C1 segment of cervical spinal cord (tissue), 14 donors: ENCODE results near the gene GNG11.

Source experiments
- DNase-seq, 14 donors: peaks; one replicate each; lab custom pipeline; 2025; lab: John Stamatoyannopoulos, UW

Gene GNG11

GRCh38 chr7:93921607-93922566 lies at the start of gene GNG11:
Gene GNG11 (plus strand): TSS chr7:93921735. CDS start chr7:93922138, 403 bp downstream.
- DNase-seq, result peak in 10 of 14 donors; percentile 1 to 73 (median 41)

- no peak for DNase-seq
Observed at GRCh38 chr7:93873998-93874574, 47.4 kb upstream of the GNG11 start.

- no peak for DNase-seq
Observed at GRCh38 chr7:93877742-93878141, 43.8 kb upstream of the GNG11 start.

- DNase-seq, result no peak
Observed at GRCh38 chr7:93879356-93879755, 42.2 kb upstream of the GNG11 start.

- DNase-seq, result no peak
Observed at GRCh38 chr7:93882468-93882867, 39.1 kb upstream of the GNG11 start.

GRCh38 chr7:93883078-93883916 lies 38.2 kb upstream of the GNG11 start:
- no peak for DNase-seq

GRCh38 chr7:93883917-93884345 lies 37.6 kb upstream of the GNG11 start:
- DNase-seq, result no peak

- DNase-seq, result no peak
Observed at GRCh38 chr7:93884541-93884940, 37.0 kb upstream of the GNG11 start.

GRCh38 chr7:93889261-93889660 lies 32.3 kb upstream of the GNG11 start:
- DNase-seq, result no peak

- no peak for DNase-seq
Observed at GRCh38 chr7:93890041-93890463, 31.5 kb upstream of the GNG11 start.

GRCh38 chr7:93890464-93891068 lies 31.0 kb upstream of the GNG11 start, which contains the start of gene TFPI2:
Gene TFPI2 (minus strand): TSS chr7:93890753. CDS start chr7:93890678, 75 bp downstream.
- DNase-seq, result no peak

- no peak for DNase-seq
Observed at GRCh38 chr7:93894426-93894825, 27.1 kb upstream of the GNG11 start.

- DNase-seq, result no peak
Observed at GRCh38 chr7:93894966-93895640, 26.4 kb upstream of the GNG11 start.

- DNase-seq, result no peak
Observed at GRCh38 chr7:93895859-93896600, 25.5 kb upstream of the GNG11 start.

- DNase-seq, result no peak
Observed at GRCh38 chr7:93897680-93898079, 23.9 kb upstream of the GNG11 start.

GRCh38 chr7:93902777-93903423 lies 18.6 kb upstream of the GNG11 start:
- DNase-seq, result no peak

GRCh38 chr7:93906267-93906666 lies 15.3 kb upstream of the GNG11 start, which contains the start of gene GNGT1:
Gene GNGT1 (plus strand): TSS chr7:93906567. CDS start chr7:93906747, 180 bp downstream.
- DNase-seq, result no peak

- DNase-seq, result no peak
Observed at GRCh38 chr7:93910076-93910994, 11.2 kb upstream of the GNG11 start.
